Endodermal cell (in vitro differentiated cells): ENCODE measurements around the gene FGFR3. TPM values are rescaled to one million over a fixed set of nuclear protein-coding genes. Genes with fewer than 3 reads are reported as not detected.

ENCODE experiments used
- DNase-seq: peaks from one replicate; pipeline ENCODE4 v3.0.0-alpha.2; 2017
- H3K27ac ChIP-seq: 2 replicates; pipeline ENCODE4 v1.5.1; 2013; ENCODE audit warnings: mild to moderate bottlenecking, low read depth, low read length, moderate library complexity
- H3K27me3 ChIP-seq: 2 replicates; pipeline ENCODE4 v1.6.1; 2013; ENCODE audit warnings: mild to moderate bottlenecking, low read length, moderate library complexity; ENCODE audit not compliant: insufficient read depth, control insufficient read depth, poor library complexity, severe bottlenecking
- H3K36me3 ChIP-seq: 2 replicates; pipeline ENCODE4 v1.7.0; 2013; ENCODE audit warnings: mild to moderate bottlenecking, low read length, moderate library complexity; ENCODE audit not compliant: control insufficient read depth, insufficient read depth
- H3K4me1 ChIP-seq: one replicate; pipeline ENCODE4 v1.7.0; 2013; ENCODE audit warnings: low read length; ENCODE audit not compliant: control insufficient read depth, insufficient read depth
- H3K4me3 ChIP-seq: 2 replicates; pipeline ENCODE4 v1.5.1; 2013; ENCODE audit warnings: mild to moderate bottlenecking, low read length, moderate library complexity
- H3K9ac ChIP-seq: 2 replicates; pipeline ENCODE4 v1.6.1; 2013; ENCODE audit warnings: mild to moderate bottlenecking, low read length, moderate library complexity; ENCODE audit not compliant: poor library complexity, severe bottlenecking; ENCODE audit errors: extremely low read depth
- H3K9me3 ChIP-seq: 2 replicates; pipeline ENCODE4 v1.6.1; 2013; ENCODE audit warnings: mild to moderate bottlenecking, low read length, moderate library complexity; ENCODE audit not compliant: control insufficient read depth
- H3K27ac Mint-ChIP-seq: 2 replicates; pipeline ENCODE4 v1.8.0; 2020; ENCODE audit warnings: mixed read lengths
- H3K27me3 Mint-ChIP-seq: 2 replicates; pipeline ENCODE4 v1.8.0; 2021; ENCODE audit warnings: mild to moderate bottlenecking, mixed read lengths; ENCODE audit not compliant: insufficient read depth
- H3K36me3 Mint-ChIP-seq: 2 replicates; pipeline ENCODE4 v1.8.0; 2020; ENCODE audit warnings: low read depth, mixed read lengths
- H3K4me1 Mint-ChIP-seq: 2 replicates; pipeline ENCODE4 v1.8.0; 2020; ENCODE audit warnings: mixed read lengths
- H3K4me3 Mint-ChIP-seq: 2 replicates; pipeline ENCODE4 v1.8.0; 2020; ENCODE audit warnings: mild to moderate bottlenecking, moderate library complexity, mixed read lengths
- H3K9me3 Mint-ChIP-seq: 2 replicates; pipeline ENCODE4 v1.8.0; 2020; ENCODE audit warnings: mild to moderate bottlenecking, mixed read lengths
- CTCF ChIP-seq: fragments of 200-600 bp; sonication (generic); conservative IDR thresholded peaks from 2 replicates; pipeline ENCODE4 v1.5.0; 2021; ENCODE audit warnings: antibody characterized with exemption, mild to moderate bottlenecking
- WGBS, 2 experiments: methylation state at CpG; one replicate each; pipeline versions ENCODE4 v1.1.5 to v1.1.7; 2013; ENCODE audit warnings: missing lambda C conversion rate in 2 of 2, mixed read lengths in 1 of 2; ENCODE audit not compliant: insufficient coverage in 1 of 2, insufficient read length in 1 of 2; 5-methylcytosine and 5-hydroxymethylcytosine counted together
- total RNA-seq, 2 donors: library from RNA; stranded (reverse); fragmentation: NEBNext Ultra II Directional in 1 of 2; extraction: Animal tissue kit (Norgen Biotek cat#: 25700) in 1 of 2; gene quantifications; 2 replicates in 1 of 2; 3 replicates in 1 of 2; pipeline ENCODE4 v1.2.1, GENCODE V29; 2021

The FGFR3 gene
- total RNA-seq, 2 donors from 2014 or later: 107 to 125 TPM

GRCh38 chr4:1754336-1754735 is 38.8 kb upstream of the FGFR3 start:
- no peak overlapping the region for H3K4me3 Mint-ChIP-seq

GRCh38 chr4:1755297-1755696 is 37.8 kb upstream of the FGFR3 start:
- Histone ChIP-seq H3K4me1 (no peaks in the 10 kb centered on the region), H3K27ac (no peak overlapping the region), H3K27me3 (no peaks in the 10 kb centered on the region), H3K4me3 (no peak overlapping the region), H3K36me3 (no peaks in the 10 kb centered on the region), H3K9ac (no peak overlapping the region), H3K9me3 (no peaks in the 10 kb centered on the region)
- Mint-ChIP-seq H3K4me1 (peaks cover 8% of the 10 kb centered on the region), H3K27me3 (no peaks in the 10 kb centered on the region), H3K27ac (no peak overlapping the region), H3K4me3 (no peak overlapping the region), H3K9me3 (no peaks in the 10 kb centered on the region), H3K36me3 (no peaks in the 10 kb centered on the region)
- DNase-seq: no peak
- no peak for TF ChIP-seq CTCF
- WGBS, 2 experiments: 92 to 96% methylated on average over 10 to 17 of the region's 17 CpGs

More at GRCh38 chr4:1754336-1754735, 38.8 kb upstream of the FGFR3 start:
- H3K4me1 ChIP-seq: no peaks in the 10 kb centered on the region
- Mint-ChIP-seq H3K9me3 (no peaks in the 10 kb centered on the region), H3K4me1 (peaks cover 5% of the 10 kb centered on the region), H3K27ac (no peak overlapping the region), H3K27me3 (no peaks in the 10 kb centered on the region), H3K36me3 (no peaks in the 10 kb centered on the region)
- H3K27ac ChIP-seq: no peak overlapping the region
- H3K36me3 ChIP-seq: no peaks in the 10 kb centered on the region
- no peak overlapping the region for H3K4me3 ChIP-seq
- TF ChIP-seq CTCF: no peak
- WGBS, 2 experiments: 82 to 88% methylated on average over 3 to 5 of the region's 5 CpGs
- no peak overlapping the region for H3K9ac ChIP-seq
- no peaks in the 10 kb centered on the region for H3K9me3 ChIP-seq
- DNase-seq: no peak
- H3K27me3 ChIP-seq: no peaks in the 10 kb centered on the region

GRCh38 chr4:1756079-1756478 is 37.0 kb upstream of the FGFR3 start:
- 87 to 95% methylated on average over 9 to 18 of the region's 18 CpGs for WGBS, 2 experiments
- TF ChIP-seq CTCF: no peak
- Histone ChIP-seq H3K9me3 (no peaks in the 10 kb centered on the region), H3K27me3 (no peaks in the 10 kb centered on the region), H3K4me3 (no peak overlapping the region), H3K9ac (no peak overlapping the region), H3K27ac (no peak overlapping the region), H3K4me1 (no peaks in the 10 kb centered on the region), H3K36me3 (no peaks in the 10 kb centered on the region)
- Mint-ChIP-seq H3K27ac (no peak overlapping the region), H3K36me3 (no peaks in the 10 kb centered on the region), H3K9me3 (no peaks in the 10 kb centered on the region), H3K4me1 (peaks cover 8% of the 10 kb centered on the region), H3K27me3 (no peaks in the 10 kb centered on the region), H3K4me3 (no peak overlapping the region)
- no peak for DNase-seq
